ENCODE measurements around the gene PCDHGB1.

GRCh38 chr5:141320225-141321169 lies 29.4 kb upstream of the PCDHGB1 start, which contains the start of gene TAF7:
- TF ChIP-seq POLR2A (IDR thresholded peaks at IDR 0.05; ENCODE audit: low read depth, low read length) (peak; percentile 94), CTCF (IDR thresholded peaks at IDR 0.05; ENCODE audit: extremely low read depth in 1 of 2, insufficient read depth in 1 of 2, low read depth in 1 of 2, low read length in 2 of 2) (peak; percentile 78 to 88)

Measured in endothelial cell of umbilical vein (primary cell).